DMS 273 (cell line): ENCODE data around the gene KRTAP10-3.
A peak's percentile ranks its signal among the peaks of the same experiment; 100 is the strongest.
"Not testable (repeated sequence)": the region's sequence is repeated elsewhere in the genome, so short reads cannot be mapped to it uniquely, and the experiment has no call there.

Experiments
- DNase-seq: peaks from one replicate; lab custom pipeline; 2025; ENCODE audit not compliant: unreplicated experiment; lab: John Stamatoyannopoulos, UW

KRTAP10-3 gene

GRCh38 chr21:44590311-44590721 is 31.7 kb upstream of the KRTAP10-3 start:
- DNase-seq = no peak

GRCh38 chr21:44589586-44590305 is 31.2 kb upstream of the KRTAP10-3 start:
- DNase-seq = no peak

- DNase-seq = no peak
Measured at GRCh38 chr21:44589094-44589493, 30.5 kb upstream of the KRTAP10-3 start.

GRCh38 chr21:44585892-44586291 is 27.3 kb upstream of the KRTAP10-3 start:
- no peak for DNase-seq

- DNase-seq = no peak
Measured at GRCh38 chr21:44583800-44584147, 25.2 kb upstream of the KRTAP10-3 start.

- peak; percentile 54 for DNase-seq
Measured at GRCh38 chr21:44583089-44583799, 24.6 kb upstream of the KRTAP10-3 start.

GRCh38 chr21:44582055-44582454 is 23.5 kb upstream of the KRTAP10-3 start:
- no peak for DNase-seq

GRCh38 chr21:44581158-44581557 is 22.6 kb upstream of the KRTAP10-3 start:
- no peak for DNase-seq

- DNase-seq = not testable (repeated sequence)
Measured at GRCh38 chr21:44580231-44580821, 21.7 kb upstream of the KRTAP10-3 start, which contains the start of gene KRTAP10-5. Gene KRTAP10-5, minus strand, starts transcription at chr21:44580604. Its CDS starts 26 bp downstream, at chr21:44580578.

- DNase-seq = peak; percentile 65
Measured at GRCh38 chr21:44579833-44580144, 21.2 kb upstream of the KRTAP10-3 start.

GRCh38 chr21:44579056-44579832 is 20.6 kb upstream of the KRTAP10-3 start:
- DNase-seq = no peak

GRCh38 chr21:44578371-44579055 is 19.9 kb upstream of the KRTAP10-3 start:
- no peak for DNase-seq

- no peak for DNase-seq
Measured at GRCh38 chr21:44576025-44576420, 17.4 kb upstream of the KRTAP10-3 start.

GRCh38 chr21:44575307-44576024 is 16.9 kb upstream of the KRTAP10-3 start:
- no peak for DNase-seq

GRCh38 chr21:44574457-44575306 is 16.1 kb upstream of the KRTAP10-3 start:
- peak; percentile 59 for DNase-seq

- peak; percentile 65 for DNase-seq
Measured at GRCh38 chr21:44573630-44574456, 15.2 kb upstream of the KRTAP10-3 start, which contains the start of gene KRTAP10-4. Gene KRTAP10-4, plus strand, starts transcription at chr21:44573729. Its CDS starts 30 bp downstream, at chr21:44573759.

- DNase-seq = peak; percentile 30
Measured at GRCh38 chr21:44572959-44573583, 14.5 kb upstream of the KRTAP10-3 start.
